Measurements from ENCODE around the gene FAM120A. TPM values are rescaled to one million over a fixed set of nuclear protein-coding genes. Genes with fewer than 3 reads are reported as not detected.

Gene FAM120A
- polyA plus RNA-seq, 1 donor from 2014 or later: 8.9 TPM

GRCh38 chr9:93507768-93508167 lies 56.3 kb downstream of the FAM120A start:
- Histone ChIP-seq H3K9ac (ENCODE audit: low read length) (no peak overlapping the region), H3K27ac (ENCODE audit: low read length) (no peak overlapping the region), H3K9me3 (ENCODE audit: low read length) (no peaks in the 10 kb centered on the region), H3K27me3 (ENCODE audit: insufficient read depth, low read depth, low read length) (no peaks in the 10 kb centered on the region), H3K36me3 (ENCODE audit: insufficient read depth, low read length) (no peaks in the 10 kb centered on the region), H3K9me2 (ENCODE audit: insufficient read depth, low read length) (no peaks in the 10 kb centered on the region), H2AFZ (ENCODE audit: low read depth, low read length) (no peak overlapping the region), H3K4me2 (ENCODE audit: low read length) (no peak overlapping the region), H3K4me3 (ENCODE audit: low read length) (no peak overlapping the region), H4K20me1 (ENCODE audit: insufficient read depth) (no peaks in the 10 kb centered on the region), H3F3A (ENCODE audit: insufficient read depth, low read length, poor library complexity, severe bottlenecking) (no peaks in the 10 kb centered on the region), H3K79me2 (replicated peaks; ENCODE audit: insufficient read depth, low read length) (no peaks in the 10 kb centered on the region)
- TF ChIP-seq, protein P1, sequence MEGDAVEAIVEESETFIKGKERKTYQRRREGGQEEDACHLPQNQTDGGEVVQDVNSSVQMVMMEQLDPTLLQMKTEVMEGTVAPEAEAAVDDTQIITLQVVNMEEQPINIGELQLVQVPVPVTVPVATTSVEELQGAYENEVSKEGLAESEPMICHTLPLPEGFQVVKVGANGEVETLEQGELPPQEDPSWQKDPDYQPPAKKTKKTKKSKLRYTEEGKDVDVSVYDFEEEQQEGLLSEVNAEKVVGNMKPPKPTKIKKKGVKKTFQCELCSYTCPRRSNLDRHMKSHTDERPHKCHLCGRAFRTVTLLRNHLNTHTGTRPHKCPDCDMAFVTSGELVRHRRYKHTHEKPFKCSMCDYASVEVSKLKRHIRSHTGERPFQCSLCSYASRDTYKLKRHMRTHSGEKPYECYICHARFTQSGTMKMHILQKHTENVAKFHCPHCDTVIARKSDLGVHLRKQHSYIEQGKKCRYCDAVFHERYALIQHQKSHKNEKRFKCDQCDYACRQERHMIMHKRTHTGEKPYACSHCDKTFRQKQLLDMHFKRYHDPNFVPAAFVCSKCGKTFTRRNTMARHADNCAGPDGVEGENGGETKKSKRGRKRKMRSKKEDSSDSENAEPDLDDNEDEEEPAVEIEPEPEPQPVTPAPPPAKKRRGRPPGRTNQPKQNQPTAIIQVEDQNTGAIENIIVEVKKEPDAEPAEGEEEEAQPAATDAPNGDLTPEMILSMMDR (IDR thresholded peaks at IDR 0.05; ENCODE audit: poor library complexity, severe bottlenecking): no peak
- TF ChIP-seq, protein P2, sequence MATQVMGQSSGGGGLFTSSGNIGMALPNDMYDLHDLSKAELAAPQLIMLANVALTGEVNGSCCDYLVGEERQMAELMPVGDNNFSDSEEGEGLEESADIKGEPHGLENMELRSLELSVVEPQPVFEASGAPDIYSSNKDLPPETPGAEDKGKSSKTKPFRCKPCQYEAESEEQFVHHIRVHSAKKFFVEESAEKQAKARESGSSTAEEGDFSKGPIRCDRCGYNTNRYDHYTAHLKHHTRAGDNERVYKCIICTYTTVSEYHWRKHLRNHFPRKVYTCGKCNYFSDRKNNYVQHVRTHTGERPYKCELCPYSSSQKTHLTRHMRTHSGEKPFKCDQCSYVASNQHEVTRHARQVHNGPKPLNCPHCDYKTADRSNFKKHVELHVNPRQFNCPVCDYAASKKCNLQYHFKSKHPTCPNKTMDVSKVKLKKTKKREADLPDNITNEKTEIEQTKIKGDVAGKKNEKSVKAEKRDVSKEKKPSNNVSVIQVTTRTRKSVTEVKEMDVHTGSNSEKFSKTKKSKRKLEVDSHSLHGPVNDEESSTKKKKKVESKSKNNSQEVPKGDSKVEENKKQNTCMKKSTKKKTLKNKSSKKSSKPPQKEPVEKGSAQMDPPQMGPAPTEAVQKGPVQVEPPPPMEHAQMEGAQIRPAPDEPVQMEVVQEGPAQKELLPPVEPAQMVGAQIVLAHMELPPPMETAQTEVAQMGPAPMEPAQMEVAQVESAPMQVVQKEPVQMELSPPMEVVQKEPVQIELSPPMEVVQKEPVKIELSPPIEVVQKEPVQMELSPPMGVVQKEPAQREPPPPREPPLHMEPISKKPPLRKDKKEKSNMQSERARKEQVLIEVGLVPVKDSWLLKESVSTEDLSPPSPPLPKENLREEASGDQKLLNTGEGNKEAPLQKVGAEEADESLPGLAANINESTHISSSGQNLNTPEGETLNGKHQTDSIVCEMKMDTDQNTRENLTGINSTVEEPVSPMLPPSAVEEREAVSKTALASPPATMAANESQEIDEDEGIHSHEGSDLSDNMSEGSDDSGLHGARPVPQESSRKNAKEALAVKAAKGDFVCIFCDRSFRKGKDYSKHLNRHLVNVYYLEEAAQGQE (IDR thresholded peaks at IDR 0.05; ENCODE audit: borderline replicate concordance): no peak
- TF ChIP-seq EP300 (conservative IDR thresholded peaks at IDR 0.05; ENCODE audit: poor library complexity, severe bottlenecking) (no peak), POLR2AphosphoS5 (IDR thresholded peaks at IDR 0.05) (no peak), TAF1 (IDR thresholded peaks at IDR 0.05; ENCODE audit: low read depth) (no peak)

DNA sequence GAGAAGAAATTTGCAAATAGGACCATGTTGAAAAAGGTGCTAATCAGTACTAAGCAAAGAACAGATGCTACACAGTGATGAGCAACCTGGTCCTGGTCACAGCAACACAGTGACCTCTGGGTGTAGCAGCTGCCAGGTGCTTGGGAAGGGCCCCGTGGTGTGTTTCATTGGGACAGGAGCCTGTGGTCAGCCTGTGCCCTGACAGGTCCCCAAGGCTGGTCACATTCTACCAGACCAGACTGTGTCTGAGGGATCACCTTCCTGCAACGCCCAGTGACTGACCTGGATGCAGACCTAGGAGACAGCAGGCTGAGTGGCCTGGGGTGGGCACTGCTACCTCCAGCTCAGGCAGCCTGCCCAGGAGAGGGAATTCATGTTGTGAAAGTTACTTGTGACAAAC lies 56.7 kb downstream of the FAM120A start:
- Histone ChIP-seq H3K4me2 (ENCODE audit: low read length) (no peak overlapping the region), H3K4me3 (ENCODE audit: low read length) (no peak overlapping the region), H3K9me2 (ENCODE audit: insufficient read depth, low read length) (no peaks in the 10 kb centered on the region), H3F3A (ENCODE audit: insufficient read depth, low read length, poor library complexity, severe bottlenecking) (no peaks in the 10 kb centered on the region), H3K79me2 (replicated peaks; ENCODE audit: insufficient read depth, low read length) (no peaks in the 10 kb centered on the region), H3K36me3 (ENCODE audit: insufficient read depth, low read length) (no peaks in the 10 kb centered on the region), H3K9ac (ENCODE audit: low read length) (no peak overlapping the region), H2AFZ (ENCODE audit: low read depth, low read length) (no peak overlapping the region), H3K27me3 (ENCODE audit: insufficient read depth, low read depth, low read length) (no peaks in the 10 kb centered on the region), H3K27ac (ENCODE audit: low read length) (no peak overlapping the region), H3K9me3 (ENCODE audit: low read length) (no peaks in the 10 kb centered on the region), H4K20me1 (ENCODE audit: insufficient read depth) (no peaks in the 10 kb centered on the region)
- TF ChIP-seq, protein P2 (IDR thresholded peaks at IDR 0.05; ENCODE audit: borderline replicate concordance): no peak
- TF ChIP-seq RAD21 (conservative IDR thresholded peaks at IDR 0.05): no peak
- no peak for TF ChIP-seq SMC3 (conservative IDR thresholded peaks at IDR 0.05; ENCODE audit: poor library complexity)
- TF ChIP-seq EP300 (conservative IDR thresholded peaks at IDR 0.05; ENCODE audit: poor library complexity, severe bottlenecking): no peak
- TF ChIP-seq POLR2AphosphoS5 (IDR thresholded peaks at IDR 0.05): no peak
- no peak for TF ChIP-seq TAF1 (IDR thresholded peaks at IDR 0.05; ENCODE audit: low read depth)
- TF ChIP-seq EZH2 (IDR thresholded peaks at IDR 0.05; ENCODE audit: borderline replicate concordance, insufficient read depth, low read length, poor library complexity, severe bottlenecking): no peak

Measured in neural cell (in vitro differentiated cells).